Nephron progenitor cell (in vitro differentiated cells): Measurements from ENCODE around the gene SLC29A1.
A peak's percentile ranks its signal among the peaks of the same experiment; 100 is the strongest.

ENCODE experiments used
- DNase-seq: peaks from one replicate; pipeline ENCODE4 v3.0.0; 2021
- H3K27ac Mint-ChIP-seq: 2 replicates; pipeline ENCODE4 v1.8.0; 2021; ENCODE audit warnings: mild to moderate bottlenecking, moderate library complexity, mixed read lengths
- H3K27me3 Mint-ChIP-seq: 2 replicates; pipeline ENCODE4 v1.8.0; 2021; ENCODE audit warnings: mild to moderate bottlenecking, low read depth, mixed read lengths; ENCODE audit not compliant: poor library complexity
- H3K36me3 Mint-ChIP-seq: 2 replicates; pipeline ENCODE4 v1.8.0; 2021; ENCODE audit warnings: low read depth, mixed read lengths
- H3K4me1 Mint-ChIP-seq: 2 replicates; pipeline ENCODE4 v1.8.0; 2021; ENCODE audit warnings: mixed read lengths
- H3K4me3 Mint-ChIP-seq: 2 replicates; pipeline ENCODE4 v1.8.0; 2021; ENCODE audit warnings: mild to moderate bottlenecking, moderate library complexity, mixed read lengths
- H3K9me3 Mint-ChIP-seq: 2 replicates; pipeline ENCODE4 v1.8.0; 2021; ENCODE audit warnings: mild to moderate bottlenecking, moderate library complexity, mixed read lengths
- TF ChIP-seq, protein P1 (sequence below): fragments of 200-600 bp; sonication (generic); IDR thresholded peaks from 2 replicates; pipeline ENCODE4 v1.5.0; 2021; ENCODE audit warnings: antibody characterized with exemption

SLC29A1 gene

DNA sequence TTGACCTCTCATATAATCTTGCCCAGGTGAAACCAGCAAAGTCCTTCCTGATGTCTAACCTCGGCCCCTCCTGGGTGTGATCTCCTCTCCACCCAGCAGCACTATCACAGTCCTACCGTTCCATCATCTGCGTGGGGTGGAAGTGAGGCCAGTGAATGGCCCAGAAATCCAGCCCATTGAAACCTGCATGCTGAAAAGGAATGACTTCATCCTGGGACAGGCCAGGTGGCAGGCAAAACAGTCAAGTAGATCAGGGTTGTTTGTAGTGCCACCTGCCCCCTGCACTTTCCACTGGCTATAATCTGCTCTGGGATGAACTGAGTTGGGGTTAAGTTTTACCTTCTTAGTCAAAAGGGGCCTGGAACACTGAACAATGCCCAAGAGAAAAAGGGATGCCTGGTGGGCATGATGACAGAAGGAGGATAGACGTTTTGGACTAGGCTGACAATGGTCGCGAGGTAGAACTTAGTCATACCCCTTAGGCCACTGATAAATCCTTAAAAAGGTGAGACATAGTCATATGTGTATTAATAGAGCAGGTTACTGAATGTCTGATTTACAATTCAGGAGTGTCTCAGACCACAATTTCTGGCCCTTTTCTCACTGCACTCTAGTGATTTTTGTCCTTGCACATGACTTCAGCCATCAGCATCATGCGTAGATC, 15.4 kb downstream of the SLC29A1 start:
- Mint-ChIP-seq H3K9me3 (no peaks in the 10 kb centered on the region), H3K27ac (no peak overlapping the region), H3K4me3 (peak overlapping the region; percentile 69), H3K27me3 (peaks cover 29% of the 10 kb centered on the region), H3K4me1 (peaks cover 44% of the 10 kb centered on the region), H3K36me3 (no peaks in the 10 kb centered on the region)
- TF ChIP-seq, protein P1, sequence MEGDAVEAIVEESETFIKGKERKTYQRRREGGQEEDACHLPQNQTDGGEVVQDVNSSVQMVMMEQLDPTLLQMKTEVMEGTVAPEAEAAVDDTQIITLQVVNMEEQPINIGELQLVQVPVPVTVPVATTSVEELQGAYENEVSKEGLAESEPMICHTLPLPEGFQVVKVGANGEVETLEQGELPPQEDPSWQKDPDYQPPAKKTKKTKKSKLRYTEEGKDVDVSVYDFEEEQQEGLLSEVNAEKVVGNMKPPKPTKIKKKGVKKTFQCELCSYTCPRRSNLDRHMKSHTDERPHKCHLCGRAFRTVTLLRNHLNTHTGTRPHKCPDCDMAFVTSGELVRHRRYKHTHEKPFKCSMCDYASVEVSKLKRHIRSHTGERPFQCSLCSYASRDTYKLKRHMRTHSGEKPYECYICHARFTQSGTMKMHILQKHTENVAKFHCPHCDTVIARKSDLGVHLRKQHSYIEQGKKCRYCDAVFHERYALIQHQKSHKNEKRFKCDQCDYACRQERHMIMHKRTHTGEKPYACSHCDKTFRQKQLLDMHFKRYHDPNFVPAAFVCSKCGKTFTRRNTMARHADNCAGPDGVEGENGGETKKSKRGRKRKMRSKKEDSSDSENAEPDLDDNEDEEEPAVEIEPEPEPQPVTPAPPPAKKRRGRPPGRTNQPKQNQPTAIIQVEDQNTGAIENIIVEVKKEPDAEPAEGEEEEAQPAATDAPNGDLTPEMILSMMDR, result no peak
- DNase-seq, result no peak

DNA sequence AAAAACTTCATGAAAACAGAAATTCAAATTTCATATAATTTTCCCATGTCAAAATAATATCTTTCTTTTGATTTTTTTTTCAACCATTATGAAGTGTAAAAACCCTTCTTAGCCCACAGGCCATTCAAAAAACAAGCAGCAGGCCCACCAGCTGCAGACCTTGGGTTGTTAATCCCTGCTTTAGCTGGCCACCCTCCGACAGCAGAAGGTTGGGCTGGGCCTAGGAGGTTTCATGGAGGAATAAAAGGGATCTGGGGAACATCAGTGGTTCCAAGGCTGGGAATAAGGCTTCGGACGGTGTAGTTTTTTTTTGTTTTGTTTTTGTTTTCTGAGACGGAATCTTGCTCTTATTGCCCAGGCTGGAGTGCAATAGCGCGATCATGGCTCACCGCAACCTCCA, 19.9 kb downstream of the SLC29A1 start:
- Mint-ChIP-seq H3K36me3 (peaks cover 2% of the 10 kb centered on the region), H3K27me3 (peaks cover 26% of the 10 kb centered on the region), H3K4me3 (no peak overlapping the region), H3K27ac (no peak overlapping the region), H3K9me3 (no peaks in the 10 kb centered on the region), H3K4me1 (peaks cover 19% of the 10 kb centered on the region)
- DNase-seq, result no peak
- TF ChIP-seq, protein P1, result no peak

DNA sequence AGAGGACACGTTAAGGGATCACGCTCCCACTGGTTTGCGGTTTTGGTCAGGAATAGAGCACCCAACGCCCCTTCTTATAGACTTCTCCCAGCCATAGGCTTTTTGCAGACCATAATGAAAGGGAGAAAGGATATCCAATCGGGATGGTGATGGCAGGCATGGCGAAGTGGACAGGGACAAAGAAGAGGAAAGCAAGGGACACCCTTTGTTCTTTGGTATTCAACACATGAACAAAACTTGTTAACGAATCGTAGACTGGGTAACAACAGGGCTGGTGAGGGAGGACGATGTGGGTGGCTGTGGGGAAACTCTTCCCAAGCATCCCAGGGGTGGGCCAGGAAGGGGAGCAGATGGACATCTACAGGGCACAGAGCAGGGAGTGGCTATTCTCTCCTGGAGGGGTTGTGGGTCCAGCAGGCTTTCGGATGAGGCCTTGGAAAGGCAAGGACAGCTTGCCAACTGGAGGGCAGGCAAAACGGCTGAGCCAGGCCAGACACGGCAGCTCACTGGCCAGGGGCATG, 22.1 kb downstream of the SLC29A1 start:
- TF ChIP-seq, protein P1, result no peak
- Mint-ChIP-seq H3K36me3 (peaks cover 23% of the 10 kb centered on the region), H3K9me3 (no peaks in the 10 kb centered on the region), H3K27ac (no peak overlapping the region), H3K4me3 (peak overlapping the region; percentile 98), H3K27me3 (peaks cover 7% of the 10 kb centered on the region), H3K4me1 (peaks cover 36% of the 10 kb centered on the region)
- no peak for DNase-seq

DNA sequence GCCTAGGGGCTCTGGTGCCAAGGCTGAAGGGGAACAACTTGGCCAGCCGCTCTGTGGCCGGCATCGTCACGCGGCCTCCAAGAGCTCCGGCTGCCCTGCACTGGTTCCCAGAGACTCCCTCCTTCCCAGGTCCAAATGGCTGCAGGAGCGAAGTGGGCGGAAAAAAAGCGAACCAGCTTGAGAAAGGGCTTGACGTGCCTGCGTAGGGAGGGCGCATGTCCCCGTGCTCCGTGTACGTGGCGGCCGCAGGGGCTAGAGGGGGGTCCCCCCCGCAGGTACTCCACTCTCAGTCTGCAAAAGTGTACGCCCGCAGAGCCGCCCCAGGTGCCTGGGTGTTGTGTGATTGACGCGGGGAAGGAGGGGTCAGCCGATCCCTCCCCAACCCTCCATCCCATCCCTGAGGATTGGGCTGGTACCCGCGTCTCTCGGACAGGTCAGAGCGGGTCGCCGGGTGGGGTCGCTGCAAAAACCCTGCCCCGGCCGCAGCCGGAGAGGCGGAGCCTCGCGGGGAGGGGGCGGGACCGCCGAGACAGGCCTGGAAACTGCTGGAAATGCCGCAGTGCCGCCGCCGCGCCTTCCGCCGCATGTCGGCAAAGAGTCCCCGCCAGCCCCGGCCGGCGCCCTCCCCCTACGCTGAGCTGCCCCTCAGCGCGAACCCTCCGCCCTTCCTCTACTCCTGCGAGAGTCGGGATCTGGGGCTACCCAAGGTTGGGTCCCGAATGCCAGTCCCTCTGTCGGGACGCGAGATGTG, 22.7 kb downstream of the SLC29A1 start:
- Mint-ChIP-seq H3K36me3 (peaks cover 30% of the 10 kb centered on the region), H3K4me1 (peaks cover 42% of the 10 kb centered on the region), H3K27me3 (peaks cover 7% of the 10 kb centered on the region), H3K9me3 (no peaks in the 10 kb centered on the region), H3K27ac (peak overlapping the region; percentile 98), H3K4me3 (peak overlapping the region; percentile 98)
- DNase-seq, result peak; percentile 97
- TF ChIP-seq, protein P1, result peak; percentile 9

DNA sequence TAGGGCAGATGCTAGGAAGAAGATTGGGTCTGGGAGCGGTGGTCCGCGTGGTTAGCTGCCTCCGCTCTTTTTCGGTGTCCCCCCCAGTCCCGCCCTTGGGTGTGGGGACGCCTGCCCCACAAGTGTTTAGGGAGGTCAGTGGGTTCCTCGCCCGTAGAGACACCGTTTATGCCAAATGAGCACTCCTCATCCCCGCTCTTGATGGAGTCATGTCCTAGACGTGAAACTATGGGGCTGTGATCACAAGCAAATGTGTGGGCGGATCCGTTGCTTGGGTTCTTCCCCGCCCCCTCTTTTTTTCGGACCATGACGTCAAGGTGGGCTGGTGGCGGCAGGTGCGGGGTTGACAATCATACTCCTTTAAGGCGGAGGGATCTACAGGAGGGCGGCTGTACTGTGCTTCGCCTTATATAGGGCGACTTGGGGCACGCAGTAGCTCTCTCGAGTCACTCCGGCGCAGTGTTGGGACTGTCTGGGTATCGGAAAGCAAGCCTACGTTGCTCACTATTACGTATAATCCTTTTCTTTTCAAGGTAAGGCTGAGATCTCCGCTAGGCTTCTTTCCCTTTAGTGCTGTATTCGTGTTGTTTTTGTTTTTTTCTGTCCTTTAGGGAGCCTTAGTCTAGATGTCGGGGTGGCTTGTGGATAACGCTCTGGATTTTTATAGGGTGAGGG, 23.4 kb downstream of the SLC29A1 start, which contains the start of gene HSP90AB1:
Gene HSP90AB1 (plus strand): TSS at position 439 of the 675 bp plus-strand sequence. CDS start 1,529 bp downstream, outside the sequence.
- DNase-seq, result peak; percentile 90
- Mint-ChIP-seq H3K27me3 (peaks cover 7% of the 10 kb centered on the region), H3K36me3 (peaks cover 37% of the 10 kb centered on the region), H3K9me3 (no peaks in the 10 kb centered on the region), H3K4me1 (peaks cover 47% of the 10 kb centered on the region), H3K4me3 (peak within 1 kb of the TSS; percentile 98), H3K27ac (peak within 1 kb of the TSS; percentile 98)
- TF ChIP-seq, protein P1, result no peak
